Sigmoid colon (tissue), 7 donors: ENCODE data around the gene SAP30BP. TPM values are rescaled to one million over a fixed set of nuclear protein-coding genes. Genes with fewer than 3 reads are reported as not detected.

Source experiments
- DNase-seq: peaks from one replicate; pipeline ENCODE4 v3.0.0-alpha.2; 2019
- H3K27ac ChIP-seq, 4 donors: fragments of 200-600 bp; sonication (generic); one replicate each; pipeline ENCODE4 v1.5.1; 2016 to 2019; ENCODE audit warnings: mild to moderate bottlenecking in 1 of 4
- H3K27me3 ChIP-seq, 3 donors: fragments of 200-600 bp; sonication (generic); one replicate each; pipeline ENCODE4 v1.5.1; 2019; ENCODE audit warnings: mild to moderate bottlenecking in 1 of 3
- H3K36me3 ChIP-seq, 4 donors: fragments of 200-600 bp; sonication (generic); one replicate each; pipeline ENCODE4 v1.5.1; 2016 to 2019
- H3K4me1 ChIP-seq, 4 donors: fragments of 200-600 bp; sonication (generic); one replicate each; pipeline ENCODE4 v1.5.1; 2017 to 2019
- H3K4me3 ChIP-seq, 4 donors: fragments of 200-600 bp; sonication (generic); one replicate each; pipeline ENCODE4 v1.5.1; 2017 to 2019; ENCODE audit warnings: mild to moderate bottlenecking in 2 of 4, moderate library complexity in 1 of 4
- H3K9me3 ChIP-seq, 4 donors: fragments of 200-600 bp in 3 of 4; sonication (generic) in 3 of 4; one replicate each; pipeline versions ENCODE4 v1.5.1 to v1.6.1; 2013 to 2019
- EP300 ChIP-seq, 4 donors: sonication (generic); formaldehyde crosslinking; IDR thresholded peaks; one replicate each; pipeline ENCODE4 v1.6.1; 2017; ENCODE audit warnings: antibody characterized with exemption in 4 of 4
- POLR2A ChIP-seq, 2 donors: fragments of 450-650 bp; IDR thresholded peaks; one replicate each; pipeline ENCODE4 v1.6.1; 2016; ENCODE audit warnings: antibody characterized with exemption in 2 of 2, mild to moderate bottlenecking in 2 of 2, moderate library complexity in 2 of 2
- POLR2AphosphoS5 ChIP-seq, 4 donors: sonication (generic); formaldehyde crosslinking; IDR thresholded peaks; one replicate each; pipeline ENCODE4 v1.6.1; 2017; ENCODE audit warnings: antibody characterized with exemption in 4 of 4
- WGBS, 2 donors: extraction: QIAGEN DNeasy Blood & Tissue Kit; methylation state at CpG; one replicate each; pipeline ENCODE4 v1.1.7; 2013; 5-methylcytosine and 5-hydroxymethylcytosine counted together
- intact Hi-C: fragments of 100-400 bp; cut with DNase I; formaldehyde crosslinking; loops from one replicate; pipeline ENCODE4 v1.15.1; 2023
- polyA plus RNA-seq, 3 donors: library from polyadenylated mRNA; stranded (reverse); fragments of 200-250 nt; gene quantifications; one replicate each; pipeline ENCODE4 v1.2.3, GENCODE V29; 2013
- total RNA-seq, 4 donors: library from RNA; depleted of rRNA; stranded (reverse); fragments of >200 nt; gene quantifications; one replicate each; pipeline ENCODE4 v1.1.0, GENCODE V29; 2016
- TF ChIP-seq, protein P1 (sequence below), 4 experiments: fragments of 450-650 bp in 3 of 4; fragments of 200-600 bp in 1 of 4; IDR thresholded peaks; one replicate each; pipeline ENCODE4 v1.5.1; 2016 to 2019; ENCODE audit warnings: antibody characterized with exemption in 4 of 4, mild to moderate bottlenecking in 3 of 4, moderate library complexity in 2 of 4
- donor health status: healthy with polysubstance abuse.
- donor health status: Bipolar disorder and iron deficiency.
- donor health status: healthy.

Gene SAP30BP
- total and polyA plus RNA-seq, 7 donors: 53.2 to 96.9 (median 60.4) TPM

DNA sequence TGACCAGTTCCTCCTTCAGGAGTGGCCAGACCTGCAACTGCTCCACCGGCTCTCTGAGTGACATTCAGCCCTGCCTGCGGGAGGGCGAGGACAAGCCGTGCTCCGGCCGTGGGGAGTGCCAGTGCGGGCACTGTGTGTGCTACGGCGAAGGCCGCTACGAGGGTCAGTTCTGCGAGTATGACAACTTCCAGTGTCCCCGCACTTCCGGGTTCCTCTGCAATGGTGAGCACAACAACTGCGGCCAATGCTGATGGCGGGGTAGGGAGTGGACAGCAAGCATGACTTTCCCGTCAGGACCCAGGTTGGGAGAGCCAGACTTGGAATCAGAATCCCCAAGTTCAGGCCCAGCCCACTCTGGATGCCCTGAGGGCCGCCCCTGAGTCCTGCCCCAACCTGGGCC lies 66.3 kb downstream of the SAP30BP start:
- 94 to 96% methylated on average over 18 of the region's 18 CpGs for WGBS, 2 donors
- Histone ChIP-seq H3K9me3 (no peaks in the 10 kb centered on the region), H3K4me3 (no peak overlapping the region), H3K4me1 (no peaks in the 10 kb centered on the region), H3K36me3 (no peaks in the 10 kb centered on the region), H3K27ac (no peak overlapping the region), H3K27me3 (no peaks in the 10 kb centered on the region)
- DNase-seq: no peak
- TF ChIP-seq POLR2A (IDR thresholded peaks at IDR 0.05): no peak
- TF ChIP-seq EP300 (IDR thresholded peaks at IDR 0.05): no peak
- no peak for TF ChIP-seq POLR2AphosphoS5 (IDR thresholded peaks at IDR 0.05)
- TF ChIP-seq, protein P1, sequence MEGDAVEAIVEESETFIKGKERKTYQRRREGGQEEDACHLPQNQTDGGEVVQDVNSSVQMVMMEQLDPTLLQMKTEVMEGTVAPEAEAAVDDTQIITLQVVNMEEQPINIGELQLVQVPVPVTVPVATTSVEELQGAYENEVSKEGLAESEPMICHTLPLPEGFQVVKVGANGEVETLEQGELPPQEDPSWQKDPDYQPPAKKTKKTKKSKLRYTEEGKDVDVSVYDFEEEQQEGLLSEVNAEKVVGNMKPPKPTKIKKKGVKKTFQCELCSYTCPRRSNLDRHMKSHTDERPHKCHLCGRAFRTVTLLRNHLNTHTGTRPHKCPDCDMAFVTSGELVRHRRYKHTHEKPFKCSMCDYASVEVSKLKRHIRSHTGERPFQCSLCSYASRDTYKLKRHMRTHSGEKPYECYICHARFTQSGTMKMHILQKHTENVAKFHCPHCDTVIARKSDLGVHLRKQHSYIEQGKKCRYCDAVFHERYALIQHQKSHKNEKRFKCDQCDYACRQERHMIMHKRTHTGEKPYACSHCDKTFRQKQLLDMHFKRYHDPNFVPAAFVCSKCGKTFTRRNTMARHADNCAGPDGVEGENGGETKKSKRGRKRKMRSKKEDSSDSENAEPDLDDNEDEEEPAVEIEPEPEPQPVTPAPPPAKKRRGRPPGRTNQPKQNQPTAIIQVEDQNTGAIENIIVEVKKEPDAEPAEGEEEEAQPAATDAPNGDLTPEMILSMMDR (IDR thresholded peaks at IDR 0.05): no peak
- intact Hi-C loops: no loop called here

DNA sequence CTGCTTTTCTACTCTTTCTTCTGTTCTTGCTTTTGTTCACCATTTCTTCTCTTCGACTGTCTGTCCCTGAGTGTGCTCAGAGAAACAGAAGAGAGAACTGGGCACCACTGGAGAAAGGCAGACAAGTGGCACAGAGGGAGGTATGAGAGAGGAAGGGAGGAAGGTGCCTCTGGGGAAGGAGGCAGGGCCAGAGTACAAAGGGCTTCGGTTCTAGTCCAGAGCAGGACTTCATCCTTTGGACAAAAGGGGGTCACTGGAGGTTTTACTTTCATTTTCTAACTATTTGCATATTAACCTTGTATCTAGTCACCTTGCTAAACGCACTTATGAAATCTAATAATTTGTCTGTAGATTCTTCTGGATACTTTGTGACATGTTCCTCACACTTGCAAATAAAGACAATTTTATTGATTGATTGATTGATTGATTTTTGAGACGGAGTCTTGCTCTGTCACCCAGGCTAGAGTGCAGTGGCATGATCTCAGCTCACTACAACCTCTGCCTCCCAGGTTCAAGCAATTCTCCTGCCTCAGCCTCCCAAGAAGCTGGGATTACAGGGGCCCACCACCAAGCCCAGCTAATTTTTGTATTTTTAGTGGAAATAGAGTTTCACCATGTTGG lies 67.6 kb downstream of the SAP30BP start:
- no peaks in the 10 kb centered on the region for H3K27me3 ChIP-seq
- intact Hi-C loops: no loop called here
- 68 to 73% methylated on average over 4 of the region's 4 CpGs for WGBS, 2 donors
- DNase-seq: no peak
- no peaks in the 10 kb centered on the region for H3K4me1 ChIP-seq
- no peaks in the 10 kb centered on the region for H3K9me3 ChIP-seq
- TF ChIP-seq POLR2AphosphoS5 (IDR thresholded peaks at IDR 0.05): no peak
- TF ChIP-seq, protein P1 (IDR thresholded peaks at IDR 0.05): no peak
- no peak for TF ChIP-seq EP300 (IDR thresholded peaks at IDR 0.05)
- TF ChIP-seq POLR2A (IDR thresholded peaks at IDR 0.05): no peak
- no peaks in the 10 kb centered on the region for H3K36me3 ChIP-seq
- no peak overlapping the region for H3K27ac ChIP-seq
- no peak overlapping the region for H3K4me3 ChIP-seq

DNA sequence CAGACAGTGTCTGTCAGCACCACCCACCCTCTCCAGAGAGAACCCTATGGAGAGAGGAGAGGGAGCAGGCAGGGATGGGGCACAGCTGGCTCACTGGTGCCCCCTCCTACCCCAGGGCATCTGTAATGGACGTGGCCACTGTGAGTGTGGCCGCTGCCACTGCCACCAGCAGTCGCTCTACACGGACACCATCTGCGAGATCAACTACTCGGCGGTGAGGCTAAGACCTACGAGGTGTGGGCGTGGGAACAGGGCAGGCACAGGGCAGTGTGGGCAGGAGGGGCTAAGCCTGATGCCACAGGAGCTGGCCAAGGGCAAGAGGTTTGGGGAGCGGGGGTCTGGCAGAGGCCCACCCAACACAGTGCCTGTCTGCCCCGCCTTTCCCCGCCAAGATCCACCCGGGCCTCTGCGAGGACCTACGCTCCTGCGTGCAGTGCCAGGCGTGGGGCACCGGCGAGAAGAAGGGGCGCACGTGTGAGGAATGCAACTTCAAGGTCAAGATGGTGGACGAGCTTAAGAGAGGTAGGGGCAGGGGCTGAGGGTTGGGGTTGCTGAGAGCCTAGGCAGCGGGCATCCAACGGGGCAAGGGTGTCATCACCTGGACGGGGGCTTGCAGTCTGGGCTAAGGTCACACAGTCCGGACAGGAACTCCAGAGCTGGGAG lies 69.2 kb downstream of the SAP30BP start:
- H3K4me3 ChIP-seq: no peak overlapping the region
- no peaks in the 10 kb centered on the region for H3K36me3 ChIP-seq
- TF ChIP-seq EP300 (IDR thresholded peaks at IDR 0.05): no peak
- TF ChIP-seq, protein P1 (IDR thresholded peaks at IDR 0.05): no peak
- TF ChIP-seq POLR2AphosphoS5 (IDR thresholded peaks at IDR 0.05): no peak
- no peaks in the 10 kb centered on the region for H3K4me1 ChIP-seq
- intact Hi-C loops: no loop called here
- no peaks in the 10 kb centered on the region for H3K9me3 ChIP-seq
- no peak overlapping the region for H3K27ac ChIP-seq
- no peak for DNase-seq
- 89 to 91% methylated on average over 26 of the region's 26 CpGs for WGBS, 2 donors
- H3K27me3 ChIP-seq: no peaks in the 10 kb centered on the region

DNA sequence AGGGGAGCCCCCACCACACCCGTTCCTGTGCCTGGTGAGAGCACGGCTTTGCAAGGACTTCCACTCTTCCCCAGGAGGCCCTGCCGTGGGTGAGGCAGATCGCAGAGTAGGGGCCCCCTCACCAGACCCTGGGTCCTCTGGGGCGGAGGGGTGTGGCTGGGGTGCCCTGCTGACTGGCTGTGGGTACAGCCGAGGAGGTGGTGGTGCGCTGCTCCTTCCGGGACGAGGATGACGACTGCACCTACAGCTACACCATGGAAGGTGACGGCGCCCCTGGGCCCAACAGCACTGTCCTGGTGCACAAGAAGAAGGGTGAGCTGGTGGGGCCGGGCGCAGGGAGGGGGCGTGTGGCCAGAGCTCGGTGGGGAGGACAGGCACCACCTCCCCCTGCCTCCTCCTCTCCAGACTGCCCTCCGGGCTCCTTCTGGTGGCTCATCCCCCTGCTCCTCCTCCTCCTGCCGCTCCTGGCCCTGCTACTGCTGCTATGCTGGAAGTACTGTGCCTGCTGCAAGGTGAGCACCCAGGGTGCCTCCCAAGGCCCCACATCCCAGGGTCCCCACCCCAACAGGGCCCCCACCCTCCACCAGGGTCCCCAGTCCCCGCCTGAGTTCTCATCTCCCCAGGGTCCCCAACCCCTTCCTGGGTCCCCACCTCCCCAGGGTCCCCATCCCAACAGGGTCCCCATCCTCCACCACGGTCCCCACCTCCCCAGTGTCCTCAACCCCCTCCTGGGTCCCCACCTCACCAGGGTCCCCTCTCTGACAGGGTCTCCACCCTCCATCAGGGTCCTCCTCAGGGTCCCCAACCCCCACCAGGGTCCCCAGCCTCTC lies 70.2 kb downstream of the SAP30BP start:
- Histone ChIP-seq H3K27me3 (no peaks in the 10 kb centered on the region), H3K4me1 (no peaks in the 10 kb centered on the region), H3K27ac (no peak overlapping the region), H3K9me3 (no peaks in the 10 kb centered on the region), H3K4me3 (no peak overlapping the region), H3K36me3 (no peaks in the 10 kb centered on the region)
- DNase-seq: no peak
- TF ChIP-seq, protein P1 (IDR thresholded peaks at IDR 0.05): no peak
- TF ChIP-seq EP300 (IDR thresholded peaks at IDR 0.05): no peak
- intact Hi-C loops: no loop called here
- WGBS, 2 donors: 87 to 90% methylated on average over 20 of the region's 20 CpGs
